Ovary (tissue), 9 donors: ENCODE measurements around the gene PLEKHG4B. TPM values are rescaled to one million over a fixed set of nuclear protein-coding genes. Genes with fewer than 3 reads are reported as not detected.
"Not testable (repeated sequence)": the region's sequence is repeated elsewhere in the genome, so short reads cannot be mapped to it uniquely, and the experiment has no call there.

Experiments used
- DNase-seq, 5 donors: peaks; one replicate each; pipeline ENCODE4 v3.0.0-alpha.2; 2019 to 2020
- H3K27ac ChIP-seq, 2 donors: fragments of 200-600 bp; one replicate each; pipeline versions ENCODE4 v1.5.1 to v1.8.0; 2019 to 2022
- H3K27me3 ChIP-seq: fragments of 200-600 bp; one replicate; pipeline ENCODE4 v1.8.0; 2022
- H3K36me3 ChIP-seq: fragments of 200-600 bp; sonication (generic); one replicate; pipeline ENCODE4 v1.5.1; 2019
- H3K4me1 ChIP-seq: one replicate; pipeline ENCODE4 v1.8.1; 2013; ENCODE audit warnings: mild to moderate bottlenecking, moderate library complexity; ENCODE audit not compliant: insufficient read depth
- H3K4me3 ChIP-seq: fragments of 200-600 bp; sonication (generic); one replicate; pipeline ENCODE4 v1.5.1; 2017
- H3K9me3 ChIP-seq, 2 donors: fragments of 200-600 bp in 1 of 2; sonication (generic) in 1 of 2; one replicate each; pipeline versions ENCODE4 v1.5.1 to v1.8.1; 2013 to 2019; ENCODE audit warnings: mild to moderate bottlenecking in 1 of 2, moderate library complexity in 1 of 2
- CTCF ChIP-seq, 3 donors: fragments of 450-650 bp in 2 of 3; fragments of 200-600 bp in 1 of 3; IDR thresholded peaks; one replicate each; pipeline versions ENCODE4 v1.5.1 to v1.8.0; 2016 to 2022; ENCODE audit warnings: antibody characterized with exemption in 3 of 3, mild to moderate bottlenecking in 1 of 3
- EP300 ChIP-seq: sonication (generic); formaldehyde crosslinking; IDR thresholded peaks from one replicate; pipeline ENCODE4 v1.6.1; 2017; ENCODE audit warnings: antibody characterized with exemption
- POLR2A ChIP-seq: fragments of 450-650 bp; IDR thresholded peaks from one replicate; pipeline ENCODE4 v1.6.1; 2017; ENCODE audit warnings: antibody characterized with exemption, mild to moderate bottlenecking, moderate library complexity
- WGBS, 3 donors: extraction: QIAGEN DNeasy Blood & Tissue Kit in 1 of 3; methylation state at CpG; one replicate each; pipeline versions ENCODE4 v1.1.5 to v1.1.7; 2013 to 2017; 5-methylcytosine and 5-hydroxymethylcytosine counted together
- intact Hi-C, 4 donors: fragments of 100-400 bp; cut with DNase I; formaldehyde crosslinking; loops; one replicate each; pipeline versions ENCODE4 v1.11.0 to v1.15.1; 2022 to 2023
- polyA plus RNA-seq, 2 donors: library from polyadenylated mRNA; stranded (reverse); fragments of 200-250 nt in 1 of 2; fragments of 350-450 nt in 1 of 2; fragmentation: Illumina TruSeq in 1 of 2; extraction: RNeasy Lipid Tissue Mini Kit (QIAGEN cat#74804) in 1 of 2; gene quantifications; one replicate each; pipeline ENCODE4 v1.2.3, GENCODE V29; 2013 to 2014
- total RNA-seq, 7 donors: library from RNA; depleted of rRNA in 2 of 7; stranded (reverse); fragments of >200 nt in 2 of 7; fragmentation: NEBNext Ultra II Directional in 3 of 7; extraction: Animal tissue kit (Norgen Biotek cat#: 25700) in 3 of 7; gene quantifications; one replicate each; pipeline versions ENCODE4 v1.1.0 to v1.2.4, GENCODE V29; 2016 to 2023
- donor health status: DM: no; HTN: no; CAD: no; lungs with moderate emphysema.
- donor health status: DM: no; HTN: no; CAD: no.
- donor health status: Bipolar disorder and iron deficiency.
- donor health status: DM: yes; HTN: yes; CAD: no.
- donor health status: DM: no; HTN: no; CAD: no.
- donor health status: DM: yes; HTN: yes; CAD: no.

The PLEKHG4B gene
- total and polyA plus RNA-seq, 9 donors, result 0.47 to 4.0 (median 1.8) TPM

- no peak overlapping the region for H3K27ac ChIP-seq
- intact Hi-C loops, result no loop called here
- WGBS, 3 donors, result 80 to 89% (median 89%) methylated on average over 3 of the region's 3 CpGs
These were observed 7.8 kb downstream of the PLEKHG4B start for GRCh38 chr5:99815-100214.

GRCh38 chr5:102411-103043, 10.6 kb downstream of the PLEKHG4B start:
- no peaks in the 10 kb centered on the region for H3K27me3 ChIP-seq
- no peaks in the 10 kb centered on the region for H3K9me3 ChIP-seq
- WGBS, 3 donors, result 71 to 75% (median 72%) methylated on average over 15 of the region's 15 CpGs
- H3K4me3 ChIP-seq, result no peak overlapping the region
- TF ChIP-seq CTCF (IDR thresholded peaks at IDR 0.05) (no peak), POLR2A (no peak), EP300 (no peak)
- DNase-seq, result no peak
- intact Hi-C loops, result no loop called here
- H3K4me1 ChIP-seq, result no peaks in the 10 kb centered on the region
- H3K27ac ChIP-seq, result no peak overlapping the region
- no peaks in the 10 kb centered on the region for H3K36me3 ChIP-seq

More at GRCh38 chr5:99815-100214, 7.8 kb downstream of the PLEKHG4B start:
- no peak for DNase-seq
- H3K4me1 ChIP-seq, result no peaks in the 10 kb centered on the region
- H3K4me3 ChIP-seq, result no peak overlapping the region
- H3K9me3 ChIP-seq, result no peaks in the 10 kb centered on the region
- TF ChIP-seq EP300, result no peak
- no peak for TF ChIP-seq POLR2A
- TF ChIP-seq CTCF (IDR thresholded peaks at IDR 0.05), result no peak
- H3K27me3 ChIP-seq, result no peaks in the 10 kb centered on the region
- no peaks in the 10 kb centered on the region for H3K36me3 ChIP-seq

GRCh38 chr5:104106-104505, 12.1 kb downstream of the PLEKHG4B start:
- H3K4me3 ChIP-seq, DNase-seq, H3K27me3 ChIP-seq, H3K9me3 ChIP-seq, H3K27ac ChIP-seq, intact Hi-C loops, H3K36me3 ChIP-seq, H3K4me1 ChIP-seq: not testable (repeated sequence)
- 62 to 71% (median 70%) methylated on average over 9 of the region's 9 CpGs for WGBS, 3 donors

GRCh38 chr5:104778-105296, 12.9 kb downstream of the PLEKHG4B start:
- Histone ChIP-seq H3K9me3 (no peaks in the 10 kb centered on the region), H3K36me3 (no peaks in the 10 kb centered on the region), H3K27me3 (no peaks in the 10 kb centered on the region), H3K4me3 (no peak overlapping the region), H3K4me1 (no peaks in the 10 kb centered on the region), H3K27ac (no peak overlapping the region)
- no peak for TF ChIP-seq CTCF (IDR thresholded peaks at IDR 0.05)
- no peak for TF ChIP-seq EP300
- no peak for TF ChIP-seq POLR2A
- intact Hi-C loops, result no loop called here
- WGBS, 3 donors, result 88 to 93% (median 92%) methylated on average over 6 of the region's 6 CpGs
- DNase-seq, result no peak

- TF ChIP-seq CTCF (IDR thresholded peaks at IDR 0.05), result no peak
- no peak for TF ChIP-seq POLR2A
- no peak for TF ChIP-seq EP300
- no peaks in the 10 kb centered on the region for H3K27me3 ChIP-seq
- no peaks in the 10 kb centered on the region for H3K9me3 ChIP-seq
- no peak for DNase-seq
- no peak overlapping the region for H3K4me3 ChIP-seq
- H3K36me3 ChIP-seq, result no peaks in the 10 kb centered on the region
- H3K4me1 ChIP-seq, result no peaks in the 10 kb centered on the region
- H3K27ac ChIP-seq, result no peak overlapping the region
- WGBS, 3 donors, result 60 to 68% (median 64%) methylated on average over 13 of the region's 13 CpGs
- intact Hi-C loops, result no loop called here
These were observed 13.6 kb downstream of the PLEKHG4B start for GRCh38 chr5:105504-106070.
